K562 (cell line): ENCODE data around the gene TESK2. TPM values are rescaled to one million over a fixed set of nuclear protein-coding genes. Genes with fewer than 3 reads are reported as not detected.

Experiments
- ATF7 ChIP-seq: fragments of 450-650 bp; IDR thresholded peaks from 2 replicates; pipeline ENCODE4 v1.7.1; 2014; ENCODE audit warnings: mild to moderate bottlenecking, moderate library complexity
- BHLHE40 ChIP-seq: IDR thresholded peaks from 2 replicates; pipeline ENCODE4 v1.6.1; 2011; ENCODE audit warnings: low read length, improper control_type of control experiment
- HDAC8 ChIP-seq: fragments of 450-650 bp; IDR thresholded peaks from 2 replicates; pipeline ENCODE4 v1.6.1; 2016; ENCODE audit warnings: mild to moderate bottlenecking, missing genetic modification characterization, moderate library complexity, missing compliant biosample characterization
- NBN ChIP-seq: fragments of 450-650 bp; IDR thresholded peaks from 2 replicates; pipeline ENCODE4 v1.6.1; 2016; ENCODE audit warnings: low read depth, mild to moderate bottlenecking
- NRF1 ChIP-seq, 2 experiments: fragments of 450-650 bp; IDR thresholded peaks in 1 of 2; conservative IDR thresholded peaks in 1 of 2; 2 replicates each; pipeline ENCODE4 v1.6.1; 2014; ENCODE audit warnings: mild to moderate bottlenecking in 2 of 2
- SMAD4 ChIP-seq: fragments of 250-450 bp; sonication (Bioruptor Pico); conservative IDR thresholded peaks from 2 replicates; pipeline ENCODE4 v1.8.0; 2021; ENCODE audit warnings: inconsistent platforms, mild to moderate bottlenecking, moderate library complexity
- SNIP1 ChIP-seq: fragments of 450-650 bp; IDR thresholded peaks from 2 replicates; pipeline ENCODE4 v1.7.1; 2017; ENCODE audit warnings: low read depth, mild to moderate bottlenecking
- STAT5A ChIP-seq: IDR thresholded peaks from 2 replicates; pipeline ENCODE4 v1.6.1; 2012; ENCODE audit warnings: low read length, inconsistent platforms, borderline replicate concordance
- STAT6 ChIP-seq: sonication (generic); formaldehyde crosslinking; IDR thresholded peaks from 2 replicates; pipeline ENCODE4 v1.8.1; 2023; ENCODE audit warnings: mild to moderate bottlenecking, missing genetic modification reagents
- ZBTB40 ChIP-seq, 2 experiments: fragments of 450-650 bp in 1 of 2; sonication (generic) in 1 of 2; formaldehyde crosslinking in 1 of 2; IDR thresholded peaks; 2 replicates each; pipeline versions ENCODE4 v1.7.1 to v1.9.0; 2016 to 2022; ENCODE audit warnings: inconsistent platforms in 1 of 2, mild to moderate bottlenecking in 1 of 2, missing genetic modification reagents in 1 of 2
- ZNF134 ChIP-seq: fragments of 250-450 bp; sonication (Bioruptor Pico); conservative IDR thresholded peaks from 2 replicates; pipeline ENCODE4 v1.4.0; 2020
- polyA plus RNA-seq, 8 experiments: library from polyadenylated mRNA; depleted of rRNA in 4 of 8; stranded (reverse) in 5 of 8; unstranded in 3 of 8; fragments of >200 nt; fragmentation: Nextera tagmentation in 2 of 8; fragmentation: Illumina TruSeq in 1 of 8; extraction: Ambion mirVana in 2 of 8; extraction: Trizol in 1 of 8; gene quantifications; 2 replicates each; pipeline versions ENCODE4 v1.2.1 to v1.2.3, GENCODE V29; 2011 to 2014; ENCODE audit warnings: inconsistent platforms in 1 of 8, missing spikeins in 1 of 8
- total RNA-seq, 7 experiments: library from RNA; depleted of rRNA in 6 of 7; stranded (reverse); fragments of >200 nt in 6 of 7; fragmentation: Illumina TruSeq in 2 of 7; extraction: Trizol in 2 of 7; gene quantifications; 2 replicates each; pipeline versions ENCODE4 v1.2.1 to v1.2.3, GENCODE V29; 2011 to 2021; ENCODE audit warnings: low replicate concordance in 1 of 7
- TF ChIP-seq, protein P1 (sequence below): fragments of 250-450 bp; sonication (Bioruptor Pico); IDR thresholded peaks from 2 replicates; pipeline ENCODE4 v1.8.0; 2021; ENCODE audit warnings: moderate library complexity, mild to moderate bottlenecking, inconsistent platforms
- TF ChIP-seq, protein P2 (sequence below): fragments of 450-650 bp; IDR thresholded peaks from 2 replicates; pipeline ENCODE4 v1.6.1; 2017; ENCODE audit warnings: antibody characterized with exemption

The TESK2 gene
- total and polyA plus RNA-seq, 9 of the 15 experiments (the other 6 are each of a cell fraction or from before 2014, with no cell fraction given) = 1.6 to 5.3 (median 3.7) TPM

GRCh38 chr1:45304311-45305081 is 186.5 kb downstream of the TESK2 start (continued):
- TF ChIP-seq ZBTB40 (IDR thresholded peaks at IDR 0.05) (no peak), ZBTB40 (CRISPR knock-in tag; IDR thresholded peaks at IDR 0.05) (no peak), ATF7 (0 out of 2 replicates have a peak, but pooled peaks have one; percentile 26), BHLHE40 (no peak), SMAD4 (CRISPR knock-in tag) (0 out of 2 replicates have a peak, but pooled peaks have one; percentile 28), NBN (no peak), SNIP1 (no peak), ZNF134 (CRISPR knock-in tag) (no peak), NRF1 (conservative IDR thresholded peaks at IDR 0.05 in 1 of 2, IDR thresholded peaks at IDR 0.05 in 1 of 2) (peak; percentile 3 to 53; a peak in 2 of 4 replicates), HDAC8 (tag) (0 out of 2 replicates have a peak, but pooled peaks have one; percentile 1), STAT6 (CRISPR knock-in tag) (no peak), STAT5A (no peak)
- TF ChIP-seq, protein P1, sequence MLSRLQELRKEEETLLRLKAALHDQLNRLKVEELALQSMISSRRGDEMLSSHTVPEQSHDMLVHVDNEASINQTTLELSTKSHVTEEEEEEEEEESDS = no peak
- TF ChIP-seq, protein P2, sequence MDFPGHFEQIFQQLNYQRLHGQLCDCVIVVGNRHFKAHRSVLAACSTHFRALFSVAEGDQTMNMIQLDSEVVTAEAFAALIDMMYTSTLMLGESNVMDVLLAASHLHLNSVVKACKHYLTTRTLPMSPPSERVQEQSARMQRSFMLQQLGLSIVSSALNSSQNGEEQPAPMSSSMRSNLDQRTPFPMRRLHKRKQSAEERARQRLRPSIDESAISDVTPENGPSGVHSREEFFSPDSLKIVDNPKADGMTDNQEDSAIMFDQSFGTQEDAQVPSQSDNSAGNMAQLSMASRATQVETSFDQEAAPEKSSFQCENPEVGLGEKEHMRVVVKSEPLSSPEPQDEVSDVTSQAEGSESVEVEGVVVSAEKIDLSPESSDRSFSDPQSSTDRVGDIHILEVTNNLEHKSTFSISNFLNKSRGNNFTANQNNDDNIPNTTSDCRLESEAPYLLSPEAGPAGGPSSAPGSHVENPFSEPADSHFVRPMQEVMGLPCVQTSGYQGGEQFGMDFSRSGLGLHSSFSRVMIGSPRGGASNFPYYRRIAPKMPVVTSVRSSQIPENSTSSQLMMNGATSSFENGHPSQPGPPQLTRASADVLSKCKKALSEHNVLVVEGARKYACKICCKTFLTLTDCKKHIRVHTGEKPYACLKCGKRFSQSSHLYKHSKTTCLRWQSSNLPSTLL = no peak
